A549 (cell line): ENCODE measurements around the gene FRMD4A.

Experiments used
- BHLHE40 ChIP-seq: IDR thresholded peaks from 2 replicates; pipeline ENCODE4 v1.6.1; 2012; ENCODE audit warnings: low read depth, low read length, inconsistent platforms
- EP300 ChIP-seq, 2 experiments: fragments of >200 bp; sonication (Bioruptor Twin); formaldehyde crosslinking; IDR thresholded peaks; 2 replicates in 1 of 2; 3 replicates in 1 of 2; pipeline ENCODE4 v1.6.1; 2016 to 2017
- ESRRA ChIP-seq: fragments of 150-350 bp; IDR thresholded peaks from 2 replicates; pipeline ENCODE4 v1.6.1; 2014; ENCODE audit warnings: mild to moderate bottlenecking, low read length, borderline replicate concordance
- JUNB ChIP-seq: fragments of >200 bp; sonication (Bioruptor Twin); formaldehyde crosslinking; IDR thresholded peaks from 2 replicates; pipeline ENCODE4 v1.6.1; 2016
- POLR2A ChIP-seq: IDR thresholded peaks from 2 replicates; pipeline ENCODE4 v1.6.1; 2012; ENCODE audit warnings: mild to moderate bottlenecking, low read length
- POLR2AphosphoS2 ChIP-seq: conservative IDR thresholded peaks from 2 replicates; pipeline ENCODE4 v1.6.1; 2012; ENCODE audit warnings: low read length, improper control_type of control experiment, inconsistent platforms
- SREBF2 ChIP-seq: fragments of 450-650 bp; IDR thresholded peaks from 2 replicates; pipeline ENCODE4 v1.6.1; 2014; ENCODE audit warnings: mild to moderate bottlenecking, moderate library complexity
- ZFP36 ChIP-seq: fragments of 450-650 bp; IDR thresholded peaks from 2 replicates; pipeline ENCODE4 v1.6.1; 2014; ENCODE audit warnings: borderline replicate concordance; ENCODE audit not compliant: partially characterized antibody
- TF ChIP-seq, protein P1 (sequence below): IDR thresholded peaks from 2 replicates; pipeline ENCODE4 v1.6.1; 2012
- TF ChIP-seq, protein P2 (sequence below): fragments of 450-650 bp; IDR thresholded peaks from 2 replicates; pipeline ENCODE4 v1.6.1; 2014; ENCODE audit warnings: antibody characterized with exemption
- TF ChIP-seq, protein P3 (sequence below): fragments of >200 bp; sonication (Bioruptor Twin); formaldehyde crosslinking; IDR thresholded peaks from 3 replicates; pipeline ENCODE4 v1.5.1; 2016
- TF ChIP-seq, protein P4 (sequence below): fragments of 200-600 bp; sonication (generic); IDR thresholded peaks from 2 replicates; pipeline ENCODE4 v1.6.1; 2016; ENCODE audit warnings: antibody characterized with exemption, mild to moderate bottlenecking, moderate library complexity

DNA sequence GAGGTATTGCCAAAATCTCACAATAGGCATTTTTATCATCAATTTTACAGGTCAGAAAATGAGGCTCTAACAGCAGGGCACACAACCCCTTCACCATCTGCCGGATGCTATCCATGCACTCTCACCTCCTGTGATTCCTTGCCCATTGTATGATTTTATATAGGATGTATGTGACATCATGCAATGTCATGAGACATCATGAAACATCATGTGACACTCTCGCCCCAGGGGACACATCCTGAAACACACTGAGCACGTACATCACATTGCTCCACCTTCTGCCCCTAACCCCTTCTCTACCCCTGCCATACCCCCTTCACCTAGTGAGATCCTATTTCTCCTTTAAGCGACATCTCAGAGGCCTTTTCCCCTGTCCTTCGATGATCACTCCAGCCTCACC, 189.4 kb downstream of the FRMD4A start:
- TF ChIP-seq, protein P1, sequence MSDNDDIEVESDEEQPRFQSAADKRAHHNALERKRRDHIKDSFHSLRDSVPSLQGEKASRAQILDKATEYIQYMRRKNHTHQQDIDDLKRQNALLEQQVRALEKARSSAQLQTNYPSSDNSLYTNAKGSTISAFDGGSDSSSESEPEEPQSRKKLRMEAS, result no peak
- no peak for TF ChIP-seq POLR2A
- no peak for TF ChIP-seq BHLHE40
- no peak for TF ChIP-seq ESRRA
- TF ChIP-seq JUNB, result no peak
- TF ChIP-seq, protein P2, sequence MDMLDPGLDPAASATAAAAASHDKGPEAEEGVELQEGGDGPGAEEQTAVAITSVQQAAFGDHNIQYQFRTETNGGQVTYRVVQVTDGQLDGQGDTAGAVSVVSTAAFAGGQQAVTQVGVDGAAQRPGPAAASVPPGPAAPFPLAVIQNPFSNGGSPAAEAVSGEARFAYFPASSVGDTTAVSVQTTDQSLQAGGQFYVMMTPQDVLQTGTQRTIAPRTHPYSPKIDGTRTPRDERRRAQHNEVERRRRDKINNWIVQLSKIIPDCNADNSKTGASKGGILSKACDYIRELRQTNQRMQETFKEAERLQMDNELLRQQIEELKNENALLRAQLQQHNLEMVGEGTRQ, result no peak
- TF ChIP-seq, protein P3, sequence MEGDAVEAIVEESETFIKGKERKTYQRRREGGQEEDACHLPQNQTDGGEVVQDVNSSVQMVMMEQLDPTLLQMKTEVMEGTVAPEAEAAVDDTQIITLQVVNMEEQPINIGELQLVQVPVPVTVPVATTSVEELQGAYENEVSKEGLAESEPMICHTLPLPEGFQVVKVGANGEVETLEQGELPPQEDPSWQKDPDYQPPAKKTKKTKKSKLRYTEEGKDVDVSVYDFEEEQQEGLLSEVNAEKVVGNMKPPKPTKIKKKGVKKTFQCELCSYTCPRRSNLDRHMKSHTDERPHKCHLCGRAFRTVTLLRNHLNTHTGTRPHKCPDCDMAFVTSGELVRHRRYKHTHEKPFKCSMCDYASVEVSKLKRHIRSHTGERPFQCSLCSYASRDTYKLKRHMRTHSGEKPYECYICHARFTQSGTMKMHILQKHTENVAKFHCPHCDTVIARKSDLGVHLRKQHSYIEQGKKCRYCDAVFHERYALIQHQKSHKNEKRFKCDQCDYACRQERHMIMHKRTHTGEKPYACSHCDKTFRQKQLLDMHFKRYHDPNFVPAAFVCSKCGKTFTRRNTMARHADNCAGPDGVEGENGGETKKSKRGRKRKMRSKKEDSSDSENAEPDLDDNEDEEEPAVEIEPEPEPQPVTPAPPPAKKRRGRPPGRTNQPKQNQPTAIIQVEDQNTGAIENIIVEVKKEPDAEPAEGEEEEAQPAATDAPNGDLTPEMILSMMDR, result no peak
- no peak for TF ChIP-seq ZFP36
- TF ChIP-seq, protein P4, sequence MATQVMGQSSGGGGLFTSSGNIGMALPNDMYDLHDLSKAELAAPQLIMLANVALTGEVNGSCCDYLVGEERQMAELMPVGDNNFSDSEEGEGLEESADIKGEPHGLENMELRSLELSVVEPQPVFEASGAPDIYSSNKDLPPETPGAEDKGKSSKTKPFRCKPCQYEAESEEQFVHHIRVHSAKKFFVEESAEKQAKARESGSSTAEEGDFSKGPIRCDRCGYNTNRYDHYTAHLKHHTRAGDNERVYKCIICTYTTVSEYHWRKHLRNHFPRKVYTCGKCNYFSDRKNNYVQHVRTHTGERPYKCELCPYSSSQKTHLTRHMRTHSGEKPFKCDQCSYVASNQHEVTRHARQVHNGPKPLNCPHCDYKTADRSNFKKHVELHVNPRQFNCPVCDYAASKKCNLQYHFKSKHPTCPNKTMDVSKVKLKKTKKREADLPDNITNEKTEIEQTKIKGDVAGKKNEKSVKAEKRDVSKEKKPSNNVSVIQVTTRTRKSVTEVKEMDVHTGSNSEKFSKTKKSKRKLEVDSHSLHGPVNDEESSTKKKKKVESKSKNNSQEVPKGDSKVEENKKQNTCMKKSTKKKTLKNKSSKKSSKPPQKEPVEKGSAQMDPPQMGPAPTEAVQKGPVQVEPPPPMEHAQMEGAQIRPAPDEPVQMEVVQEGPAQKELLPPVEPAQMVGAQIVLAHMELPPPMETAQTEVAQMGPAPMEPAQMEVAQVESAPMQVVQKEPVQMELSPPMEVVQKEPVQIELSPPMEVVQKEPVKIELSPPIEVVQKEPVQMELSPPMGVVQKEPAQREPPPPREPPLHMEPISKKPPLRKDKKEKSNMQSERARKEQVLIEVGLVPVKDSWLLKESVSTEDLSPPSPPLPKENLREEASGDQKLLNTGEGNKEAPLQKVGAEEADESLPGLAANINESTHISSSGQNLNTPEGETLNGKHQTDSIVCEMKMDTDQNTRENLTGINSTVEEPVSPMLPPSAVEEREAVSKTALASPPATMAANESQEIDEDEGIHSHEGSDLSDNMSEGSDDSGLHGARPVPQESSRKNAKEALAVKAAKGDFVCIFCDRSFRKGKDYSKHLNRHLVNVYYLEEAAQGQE, result no peak
- no peak for TF ChIP-seq SREBF2
- TF ChIP-seq EP300 (IDR thresholded peaks at IDR 0.05), result no peak
- TF ChIP-seq POLR2AphosphoS2, result no peak
